Natural killer cell (primary cell): ENCODE measurements around the gene NRG3. TPM values are rescaled to one million over a fixed set of nuclear protein-coding genes. Genes with fewer than 3 reads are reported as not detected.

Experiments
- ATAC-seq, 3 donors: fragments of 150-1000 bp in 2 of 3; fragments of 200-7000 bp in 1 of 3; cut with Tn5 transposase; 1 replicate in 1 of 3; 2 replicates in 2 of 3; pipeline ENCODE4 v1.10.0; 2021; ENCODE audit warnings: mild to moderate bottlenecking in 2 of 3, moderate library complexity in 2 of 3
- DNase-seq, 2 donors: peaks; one replicate each; pipeline versions ENCODE4 v3.0.0 to v3.0.0-alpha.2; 2013 to 2021; ENCODE audit warnings: mixed read lengths in 1 of 2
- H3K27ac ChIP-seq: one replicate; pipeline ENCODE4 v1.5.1; 2013; ENCODE audit warnings: mild to moderate bottlenecking, low read length
- H3K27me3 ChIP-seq: one replicate; pipeline ENCODE4 v1.6.1; 2013; ENCODE audit warnings: low read length; ENCODE audit not compliant: control insufficient read depth, insufficient read depth
- H3K36me3 ChIP-seq: one replicate; pipeline ENCODE4 v1.6.1; 2013; ENCODE audit warnings: low read length; ENCODE audit not compliant: control insufficient read depth, insufficient read depth
- H3K4me1 ChIP-seq: one replicate; pipeline ENCODE4 v1.6.1; 2013; ENCODE audit warnings: low read length; ENCODE audit not compliant: control insufficient read depth, insufficient read depth
- H3K4me3 ChIP-seq: one replicate; pipeline ENCODE4 v1.5.1; 2013; ENCODE audit warnings: low read length
- H3K9me3 ChIP-seq: one replicate; pipeline ENCODE4 v1.6.1; 2013; ENCODE audit warnings: low read length; ENCODE audit not compliant: control insufficient read depth, insufficient read depth
- H3K27ac Mint-ChIP-seq, 2 donors: one replicate each; pipeline ENCODE4 v1.8.0; 2022; ENCODE audit warnings: mild to moderate bottlenecking in 2 of 2, mixed read lengths in 2 of 2, moderate library complexity in 1 of 2
- H3K27me3 Mint-ChIP-seq, 2 donors: one replicate each; pipeline ENCODE4 v1.8.0; 2022; ENCODE audit warnings: low read depth in 2 of 2, mixed read lengths in 2 of 2
- H3K36me3 Mint-ChIP-seq: one replicate; pipeline ENCODE4 v1.8.0; 2022; ENCODE audit warnings: mixed read lengths
- H3K4me1 Mint-ChIP-seq, 2 donors: one replicate each; pipeline ENCODE4 v1.8.0; 2022; ENCODE audit warnings: mixed read lengths in 2 of 2
- H3K4me3 Mint-ChIP-seq: one replicate; pipeline ENCODE4 v1.8.0; 2022; ENCODE audit warnings: mild to moderate bottlenecking, moderate library complexity, mixed read lengths
- H3K9me3 Mint-ChIP-seq, 2 donors: one replicate each; pipeline ENCODE4 v1.8.0; 2022; ENCODE audit warnings: mixed read lengths in 2 of 2
- CTCF ChIP-seq: fragments of 200-600 bp; IDR thresholded peaks from one replicate; pipeline ENCODE4 v1.8.0; 2022; ENCODE audit warnings: antibody characterized with exemption
- WGBS: methylation state at CpG from one replicate; pipeline ENCODE4 v1.1.7; 2013; ENCODE audit warnings: missing lambda C conversion rate; ENCODE audit not compliant: insufficient coverage; 5-methylcytosine and 5-hydroxymethylcytosine counted together
- intact Hi-C: fragments of 100-400 bp; cut with micrococcal nuclease; formaldehyde crosslinking; loops from one replicate; pipeline ENCODE4 v1.14.2; 2022
- total RNA-seq, 4 donors: library from RNA; stranded (reverse); fragments of 120-200 nt in 1 of 4; gene quantifications; one replicate each; pipeline versions ENCODE4 v1.2.3 to v1.2.4, GENCODE V29; 2013 to 2022

NRG3 gene
- total RNA-seq, 3 donors from 2014 or later (not counting 1 experiment from before 2014, with no cell fraction given), result not detected

GRCh38 chr10:82685087-82685486 lies 810.1 kb downstream of the NRG3 start:
- Mint-ChIP-seq H3K36me3 (no peaks in the 10 kb centered on the region), H3K9me3 (peaks cover 13 to 15% of the 10 kb centered on the region in 2 donors), H3K4me3 (no peak overlapping the region), H3K27me3 (no peaks in the 10 kb centered on the region), H3K27ac (no peak overlapping the region), H3K4me1 (no peaks in the 10 kb centered on the region)
- no peak overlapping the region for H3K4me3 ChIP-seq
- H3K27me3 ChIP-seq, result no peaks in the 10 kb centered on the region
- 79% methylated on average over 1 of the region's 2 CpGs for WGBS
- DNase-seq (no peak), ATAC-seq (no peak)
- no peaks in the 10 kb centered on the region for H3K9me3 ChIP-seq
- no peak for TF ChIP-seq CTCF
- no peaks in the 10 kb centered on the region for H3K36me3 ChIP-seq
- intact Hi-C loops, result no loop called here
- no peaks in the 10 kb centered on the region for H3K4me1 ChIP-seq
- H3K27ac ChIP-seq, result no peak overlapping the region

- intact Hi-C loops, result no loop called here
- 94% methylated on average over 2 of the region's 2 CpGs for WGBS
- H3K4me3 Mint-ChIP-seq, result no peak overlapping the region
- no peaks in the 10 kb centered on the region for H3K27me3 ChIP-seq
- no peak for DNase-seq
- H3K27me3 Mint-ChIP-seq, result no peaks in the 10 kb centered on the region
- no peak for TF ChIP-seq CTCF
- H3K36me3 ChIP-seq, result no peaks in the 10 kb centered on the region
- H3K36me3 Mint-ChIP-seq, result no peaks in the 10 kb centered on the region
- no peak overlapping the region for H3K27ac Mint-ChIP-seq
- no peaks in the 10 kb centered on the region for H3K4me1 ChIP-seq
- H3K4me1 Mint-ChIP-seq, result no peaks in the 10 kb centered on the region
- no peak overlapping the region for H3K4me3 ChIP-seq
- no peak overlapping the region for H3K27ac ChIP-seq
- ATAC-seq, result no peak
- H3K9me3 ChIP-seq, result peaks cover 13% of the 10 kb centered on the region
- H3K9me3 Mint-ChIP-seq, result peaks cover 10 to 15% of the 10 kb centered on the region in 2 donors
These were observed 816.2 kb downstream of the NRG3 start for GRCh38 chr10:82691211-82691610.

- Mint-ChIP-seq H3K9me3 (peaks cover 13% of the 10 kb centered on the region in 2 donors), H3K27ac (no peak overlapping the region), H3K36me3 (no peaks in the 10 kb centered on the region), H3K27me3 (no peaks in the 10 kb centered on the region), H3K4me1 (no peaks in the 10 kb centered on the region), H3K4me3 (no peak overlapping the region)
- Histone ChIP-seq H3K27ac (no peak overlapping the region), H3K27me3 (no peaks in the 10 kb centered on the region), H3K4me3 (no peak overlapping the region), H3K9me3 (peaks cover 13% of the 10 kb centered on the region), H3K4me1 (no peaks in the 10 kb centered on the region), H3K36me3 (no peaks in the 10 kb centered on the region)
- TF ChIP-seq CTCF, result no peak
- intact Hi-C loops, result no loop called here
- DNase-seq, result no peak
- 94% methylated on average over 4 of the region's 4 CpGs for WGBS
- no peak for ATAC-seq
These were observed 817.5 kb downstream of the NRG3 start for GRCh38 chr10:82692458-82692857.

GRCh38 chr10:82721831-82722230 lies 846.8 kb downstream of the NRG3 start:
- no peak for TF ChIP-seq CTCF
- no peak overlapping the region for H3K4me3 ChIP-seq
- no peaks in the 10 kb centered on the region for H3K27me3 ChIP-seq
- DNase-seq (no peak), ATAC-seq (no peak)
- H3K4me1 ChIP-seq, result no peaks in the 10 kb centered on the region
- Mint-ChIP-seq H3K4me1 (no peaks in the 10 kb centered on the region), H3K27me3 (no peaks in the 10 kb centered on the region), H3K27ac (no peak overlapping the region), H3K9me3 (peaks cover 18 to 27% of the 10 kb centered on the region in 2 donors), H3K36me3 (peaks cover 13% of the 10 kb centered on the region), H3K4me3 (no peak overlapping the region)
- no CpG with 5 or more reads among the region's 1 CpG for WGBS
- no peaks in the 10 kb centered on the region for H3K9me3 ChIP-seq
- no peaks in the 10 kb centered on the region for H3K36me3 ChIP-seq
- no peak overlapping the region for H3K27ac ChIP-seq
- intact Hi-C loops, result no loop called here
